Measurements from ENCODE around the gene RAB11FIP2. TPM values are rescaled to one million over a fixed set of nuclear protein-coding genes. Genes with fewer than 3 reads are reported as not detected.

The RAB11FIP2 gene
- total and polyA plus RNA-seq, 2 of the 8 experiments (the other 6 are each of a cell fraction or from before 2014, with no cell fraction given): 3.1 to 12.7 TPM

- Histone ChIP-seq H3K18ac (ENCODE audit: extremely low read depth, low read length) (no peak overlapping the region), H4K8ac (ENCODE audit: extremely low read depth, insufficient read depth, low read length) (no peak overlapping the region), H3K79me2 (ENCODE audit: control insufficient read depth in 1 of 2, insufficient read depth in 2 of 2, low read length in 2 of 2) (no peaks in the 10 kb centered on the region), H3K27me3 (replicated peaks in 1 of 4; ENCODE audit: control insufficient read depth in 3 of 4, extremely low read depth in 1 of 4, insufficient read depth in 3 of 4, low read length in 3 of 4) (peaks cover 0 to 1% (median 0%) of the 10 kb centered on the region in 4 experiments; a peak in 1 of 7 replicates), H3K27ac (ENCODE audit: low read depth, low read length) (no peak overlapping the region), H3K36me3 (ENCODE audit: control insufficient read depth in 2 of 4, insufficient read depth in 4 of 4, low read length in 3 of 4) (no peaks in the 10 kb centered on the region), H2BK20ac (ENCODE audit: low read length) (no peak overlapping the region), H3K23ac (ENCODE audit: insufficient read length) (no peak overlapping the region), H2BK15ac (ENCODE audit: low read length) (no peak overlapping the region), H3K4me1 (replicated peaks in 1 of 4; ENCODE audit: control insufficient read depth in 3 of 4, insufficient read depth in 4 of 4, low read length in 3 of 4) (no peaks in the 10 kb centered on the region), H2AFZ (ENCODE audit: low read length) (no peak overlapping the region), H2BK120ac (replicated peaks; ENCODE audit: low read depth, low read length) (no peak overlapping the region), H3K79me1 (ENCODE audit: low read depth, low read length) (no peaks in the 10 kb centered on the region), H4K20me1 (replicated peaks in 1 of 2; ENCODE audit: control insufficient read depth in 1 of 2, insufficient read depth in 2 of 2, low read length in 2 of 2) (no peaks in the 10 kb centered on the region), H2AK5ac (ENCODE audit: low read depth, low read length) (no peak overlapping the region), H3K4me3 (ENCODE audit: extremely low read depth in 1 of 4, insufficient read depth in 2 of 4, low read depth in 3 of 4, low read length in 4 of 4) (no peak overlapping the region), H3K4me2 (ENCODE audit: insufficient read depth in 1 of 2, low read depth in 2 of 2, low read length in 2 of 2) (no peak overlapping the region), H2BK12ac (ENCODE audit: low read depth, low read length) (no peak overlapping the region), H4K5ac (ENCODE audit: insufficient read length, low read depth, low read length) (no peak overlapping the region), H3K9ac (replicated peaks in 1 of 4; ENCODE audit: extremely low read depth in 1 of 4, low read depth in 3 of 4, low read length in 3 of 4) (no peak overlapping the region), H3K56ac (replicated peaks; ENCODE audit: insufficient read length, low read depth, low read length) (no peak overlapping the region), H2BK5ac (ENCODE audit: low read depth, low read length) (no peak overlapping the region), H3K9me3 (ENCODE audit: insufficient read depth in 2 of 2, low read depth in 1 of 2, low read length in 1 of 2) (0 out of 4 replicates have a peak, but pooled peaks cover 0 to 3% of the 10 kb centered on the region in 2 experiments), H3K4ac (replicated peaks; ENCODE audit: insufficient read length, low read depth, low read length) (no peak overlapping the region), H3K14ac (ENCODE audit: insufficient read length) (no peak overlapping the region), H3K23me2 (ENCODE audit: low read depth, low read length) (no peaks in the 10 kb centered on the region), H4K91ac (replicated peaks; ENCODE audit: insufficient read length, low read length) (no peak overlapping the region)
- ChIA-PET CTCF (ENCODE audit: partially characterized antibody) (no interaction called here), POLR2A (ENCODE audit: partially characterized antibody) (no interaction called here)
- WGBS, 2 experiments (ENCODE audit: extremely low coverage in 1 of 2, insufficient coverage in 1 of 2, insufficient read length in 1 of 2, insufficient replicate concordance in 2 of 2, low coverage in 1 of 2, low lambda C conversion rate in 2 of 2, missing lambda C conversion rate in 1 of 2): 97% methylated on average over 3 of the region's 3 CpGs; no CpG with 5 or more reads in 1 of the 2 experiments
- DNase-seq (ENCODE audit: low read depth in 1 of 2, low spot score in 2 of 2) (no peak), FAIRE-seq (no peak)
- TF ChIP-seq CREB1 (IDR thresholded peaks at IDR 0.05): no peak
- no peak for TF ChIP-seq PHF8 (conservative IDR thresholded peaks at IDR 0.05; ENCODE audit: low read depth, low read length)
- TF ChIP-seq POU5F1 (IDR thresholded peaks at IDR 0.05; ENCODE audit: low read depth, low read length): no peak
- no peak for TF ChIP-seq BRCA1 (IDR thresholded peaks at IDR 0.05; ENCODE audit: low read depth, low read length)
- TF ChIP-seq CHD2 (IDR thresholded peaks at IDR 0.05; ENCODE audit: low read length): no peak
- no peak for TF ChIP-seq CBX5 (IDR thresholded peaks at IDR 0.05; ENCODE audit: low read depth, low read length)
- TF ChIP-seq RAD21 (IDR thresholded peaks at IDR 0.05 in 1 of 2, conservative IDR thresholded peaks at IDR 0.05 in 1 of 2; ENCODE audit: low read depth in 2 of 2, low read length in 2 of 2): no peak
- TF ChIP-seq KDM4A (IDR thresholded peaks at IDR 0.05; ENCODE audit: low read depth, low read length, severe bottlenecking): no peak
- no peak for TF ChIP-seq KDM1A (IDR thresholded peaks at IDR 0.05; ENCODE audit: borderline replicate concordance, low read length)
- no peak for TF ChIP-seq RFX5 (IDR thresholded peaks at IDR 0.05; ENCODE audit: borderline replicate concordance, low read depth, low read length)
- TF ChIP-seq ATF3 (IDR thresholded peaks at IDR 0.05; ENCODE audit: insufficient read depth, low read depth, low read length): no peak
- no peak for TF ChIP-seq SP1 (IDR thresholded peaks at IDR 0.05; ENCODE audit: low read depth, low read length)
- no peak for TF ChIP-seq SUZ12 (IDR thresholded peaks at IDR 0.05; ENCODE audit: low read length)
- TF ChIP-seq BACH1 (IDR thresholded peaks at IDR 0.05; ENCODE audit: low read length): no peak
- no peak for TF ChIP-seq BCL11A (IDR thresholded peaks at IDR 0.05; ENCODE audit: low read depth in 2 of 2, low read length in 2 of 2)
Observed at GRCh38 chr10:118076705-118077104, 30.0 kb upstream of the RAB11FIP2 start.
